LNCAP (cell line): ENCODE measurements around the gene MMP25.

Experiments
- CTCF ChIP-seq: fragments of 450-650 bp; IDR thresholded peaks from 2 replicates; pipeline ENCODE4 v1.5.1; 2017; ENCODE audit warnings: mild to moderate bottlenecking

MMP25 gene

GRCh38 chr16:3087243-3088235 lies 41.2 kb downstream of the MMP25 start:
- no peak; the same call in 1 of the 2 replicates for TF ChIP-seq CTCF

DNA sequence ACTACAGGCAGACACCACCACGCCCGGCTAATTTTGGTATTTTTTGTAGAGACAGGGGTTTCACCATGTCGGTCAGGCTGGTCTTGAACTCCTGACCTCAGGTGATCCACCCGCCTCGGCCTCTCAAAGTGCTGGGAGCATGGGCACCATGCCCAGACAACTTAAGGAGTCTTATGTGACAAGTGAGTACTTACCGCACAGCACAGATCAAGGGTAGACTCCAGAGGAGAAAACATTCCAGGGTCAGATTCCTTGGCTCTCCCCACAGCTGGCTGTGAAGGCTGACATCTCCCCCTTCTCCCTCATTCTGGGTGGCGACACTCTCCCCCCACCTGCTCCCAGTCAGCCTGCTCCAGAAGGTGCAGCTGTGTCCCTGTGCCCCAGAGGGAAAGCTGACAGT lies 42.1 kb downstream of the MMP25 start:
- TF ChIP-seq CTCF = no peak

GRCh38 chr16:3088925-3089716 lies 42.8 kb downstream of the MMP25 start:
- no peak for TF ChIP-seq CTCF

- TF ChIP-seq CTCF = no peak
Observed at GRCh38 chr16:3089717-3090592, 43.6 kb downstream of the MMP25 start.

DNA sequence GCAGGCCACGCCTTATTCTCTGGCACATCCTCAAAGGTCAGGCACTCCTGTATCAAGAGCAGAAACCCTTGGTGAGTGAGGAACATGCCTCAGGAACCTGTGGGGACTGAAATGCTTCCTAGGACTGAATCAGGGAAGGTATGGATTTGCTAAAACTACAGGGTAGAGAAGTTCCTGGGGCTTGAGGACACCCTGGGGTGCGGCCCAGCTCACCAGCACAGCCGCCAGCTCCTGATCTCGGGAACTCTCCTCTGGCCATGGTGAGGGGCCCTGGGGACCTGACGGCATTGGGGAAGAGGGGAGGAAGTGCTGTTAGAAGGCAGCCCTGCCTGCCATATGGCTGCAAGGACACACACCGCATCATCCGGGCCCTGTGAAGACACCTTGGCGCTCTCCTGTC lies 45.2 kb downstream of the MMP25 start:
- no peak for TF ChIP-seq CTCF

DNA sequence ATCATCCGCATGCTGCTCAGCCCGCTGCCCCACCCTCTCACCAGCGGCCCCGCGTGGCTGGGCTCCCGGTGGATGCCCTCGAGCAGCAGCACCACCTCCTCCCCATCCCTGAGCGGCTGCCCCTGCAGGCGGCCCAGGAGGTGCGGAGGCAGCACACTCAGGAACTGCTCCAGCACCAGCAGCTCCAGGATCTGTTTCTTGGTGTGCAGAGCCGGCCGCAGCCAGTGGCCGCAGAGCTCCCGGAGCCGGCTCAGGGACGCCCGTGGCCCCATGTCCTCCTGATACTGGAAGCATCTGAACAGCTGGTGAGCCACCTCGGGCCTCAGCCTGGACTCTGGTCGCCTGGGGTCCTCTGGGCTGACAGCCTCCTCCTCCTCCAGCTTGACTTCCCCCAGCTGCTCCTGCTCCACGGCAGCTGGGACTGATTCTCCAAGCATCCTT lies 46.2 kb downstream of the MMP25 start:
- no peak for TF ChIP-seq CTCF
